Measurements from ENCODE around the gene CCDC6.

GRCh38 chr10:59847888-59848287 lies 58.5 kb downstream of the CCDC6 start:
- TF ChIP-seq CBX3 (IDR thresholded peaks at IDR 0.05; ENCODE audit: low read depth) (no peak), EZH2phosphoT487 (IDR thresholded peaks at IDR 0.05; ENCODE audit: borderline replicate concordance) (no peak), RAD21 (IDR thresholded peaks at IDR 0.05; ENCODE audit: low read depth) (no peak), POLR2AphosphoS5 (IDR thresholded peaks at IDR 0.05; ENCODE audit: low read depth, low read length) (no peak), CEBPB (IDR thresholded peaks at IDR 0.05; ENCODE audit: low read depth) (no peak), JUND (IDR thresholded peaks at IDR 0.05) (no peak), SRF (IDR thresholded peaks at IDR 0.05; ENCODE audit: low read depth) (no peak), ZNF274 (IDR thresholded peaks at IDR 0.05; ENCODE audit: low read depth, low read length) (no peak)
- TF ChIP-seq, protein P1, sequence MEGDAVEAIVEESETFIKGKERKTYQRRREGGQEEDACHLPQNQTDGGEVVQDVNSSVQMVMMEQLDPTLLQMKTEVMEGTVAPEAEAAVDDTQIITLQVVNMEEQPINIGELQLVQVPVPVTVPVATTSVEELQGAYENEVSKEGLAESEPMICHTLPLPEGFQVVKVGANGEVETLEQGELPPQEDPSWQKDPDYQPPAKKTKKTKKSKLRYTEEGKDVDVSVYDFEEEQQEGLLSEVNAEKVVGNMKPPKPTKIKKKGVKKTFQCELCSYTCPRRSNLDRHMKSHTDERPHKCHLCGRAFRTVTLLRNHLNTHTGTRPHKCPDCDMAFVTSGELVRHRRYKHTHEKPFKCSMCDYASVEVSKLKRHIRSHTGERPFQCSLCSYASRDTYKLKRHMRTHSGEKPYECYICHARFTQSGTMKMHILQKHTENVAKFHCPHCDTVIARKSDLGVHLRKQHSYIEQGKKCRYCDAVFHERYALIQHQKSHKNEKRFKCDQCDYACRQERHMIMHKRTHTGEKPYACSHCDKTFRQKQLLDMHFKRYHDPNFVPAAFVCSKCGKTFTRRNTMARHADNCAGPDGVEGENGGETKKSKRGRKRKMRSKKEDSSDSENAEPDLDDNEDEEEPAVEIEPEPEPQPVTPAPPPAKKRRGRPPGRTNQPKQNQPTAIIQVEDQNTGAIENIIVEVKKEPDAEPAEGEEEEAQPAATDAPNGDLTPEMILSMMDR (IDR thresholded peaks at IDR 0.05 in 2 of 3, conservative IDR thresholded peaks at IDR 0.05 in 1 of 3; ENCODE audit: borderline replicate concordance in 1 of 3, insufficient read depth in 1 of 3, low read depth in 2 of 3, low read length in 2 of 3): no peak
- TF ChIP-seq, protein P2, sequence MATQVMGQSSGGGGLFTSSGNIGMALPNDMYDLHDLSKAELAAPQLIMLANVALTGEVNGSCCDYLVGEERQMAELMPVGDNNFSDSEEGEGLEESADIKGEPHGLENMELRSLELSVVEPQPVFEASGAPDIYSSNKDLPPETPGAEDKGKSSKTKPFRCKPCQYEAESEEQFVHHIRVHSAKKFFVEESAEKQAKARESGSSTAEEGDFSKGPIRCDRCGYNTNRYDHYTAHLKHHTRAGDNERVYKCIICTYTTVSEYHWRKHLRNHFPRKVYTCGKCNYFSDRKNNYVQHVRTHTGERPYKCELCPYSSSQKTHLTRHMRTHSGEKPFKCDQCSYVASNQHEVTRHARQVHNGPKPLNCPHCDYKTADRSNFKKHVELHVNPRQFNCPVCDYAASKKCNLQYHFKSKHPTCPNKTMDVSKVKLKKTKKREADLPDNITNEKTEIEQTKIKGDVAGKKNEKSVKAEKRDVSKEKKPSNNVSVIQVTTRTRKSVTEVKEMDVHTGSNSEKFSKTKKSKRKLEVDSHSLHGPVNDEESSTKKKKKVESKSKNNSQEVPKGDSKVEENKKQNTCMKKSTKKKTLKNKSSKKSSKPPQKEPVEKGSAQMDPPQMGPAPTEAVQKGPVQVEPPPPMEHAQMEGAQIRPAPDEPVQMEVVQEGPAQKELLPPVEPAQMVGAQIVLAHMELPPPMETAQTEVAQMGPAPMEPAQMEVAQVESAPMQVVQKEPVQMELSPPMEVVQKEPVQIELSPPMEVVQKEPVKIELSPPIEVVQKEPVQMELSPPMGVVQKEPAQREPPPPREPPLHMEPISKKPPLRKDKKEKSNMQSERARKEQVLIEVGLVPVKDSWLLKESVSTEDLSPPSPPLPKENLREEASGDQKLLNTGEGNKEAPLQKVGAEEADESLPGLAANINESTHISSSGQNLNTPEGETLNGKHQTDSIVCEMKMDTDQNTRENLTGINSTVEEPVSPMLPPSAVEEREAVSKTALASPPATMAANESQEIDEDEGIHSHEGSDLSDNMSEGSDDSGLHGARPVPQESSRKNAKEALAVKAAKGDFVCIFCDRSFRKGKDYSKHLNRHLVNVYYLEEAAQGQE (IDR thresholded peaks at IDR 0.05; ENCODE audit: low read depth): no peak
